Spinal cord (tissue), 10 donors: Measurements from ENCODE around the gene SRL. TPM values are rescaled to one million over a fixed set of nuclear protein-coding genes. Genes with fewer than 3 reads are reported as not detected.

ENCODE experiments used
- DNase-seq, 6 donors: peaks; one replicate each; pipeline versions ENCODE4 v3.0.0 to v3.0.0-alpha.2; 2013 to 2015; ENCODE audit warnings: low spot score in 6 of 6, low read depth in 4 of 6
- H3K27ac ChIP-seq: one replicate; pipeline ENCODE4 v1.5.1; 2013; ENCODE audit warnings: low read depth, low read length, control low read depth
- H3K27me3 ChIP-seq: one replicate; pipeline ENCODE4 v1.6.1; 2013; ENCODE audit warnings: low read length; ENCODE audit not compliant: control insufficient read depth, insufficient read depth
- H3K36me3 ChIP-seq: one replicate; pipeline ENCODE4 v1.6.1; 2013; ENCODE audit warnings: low read length; ENCODE audit not compliant: control insufficient read depth, insufficient read depth
- H3K4me1 ChIP-seq: one replicate; pipeline ENCODE4 v1.6.1; 2013; ENCODE audit warnings: low read length; ENCODE audit not compliant: control insufficient read depth, insufficient read depth
- H3K4me3 ChIP-seq: one replicate; pipeline ENCODE4 v1.5.1; 2013; ENCODE audit warnings: low read depth, low read length, control low read depth
- H3K9me3 ChIP-seq: one replicate; pipeline ENCODE4 v1.6.1; 2013; ENCODE audit warnings: low read length; ENCODE audit not compliant: control insufficient read depth, insufficient read depth
- WGBS: methylation state at CpG from one replicate; pipeline ENCODE4 v1.1.5; 2013; ENCODE audit warnings: missing lambda C conversion rate; ENCODE audit not compliant: insufficient coverage; 5-methylcytosine and 5-hydroxymethylcytosine counted together
- polyA plus RNA-seq, 2 donors: library from polyadenylated mRNA; unstranded; fragments of 120-200 nt; gene quantifications; one replicate each; pipeline ENCODE4 v1.2.1, GENCODE V29; 2013; ENCODE audit not compliant: insufficient read length in 2 of 2
- total RNA-seq, 2 donors: library from RNA; depleted of rRNA in 1 of 2; stranded (reverse); fragments of 120-200 nt in 1 of 2; fragments of >200 nt in 1 of 2; gene quantifications; one replicate each; pipeline versions ENCODE4 v1.2.3 to v1.2.4, GENCODE V29; 2013 to 2014
- donor health status: healthy.

Gene SRL
- total and polyA plus RNA-seq, 4 donors: 1.6 to 1.9 (median 1.7) TPM

GRCh38 chr16:4232541-4233386 lies 9.1 kb downstream of the SRL start:
- WGBS: 79% methylated on average over 11 of the region's 14 CpGs
- H3K4me1 ChIP-seq: peaks cover 4% of the 10 kb centered on the region
- peak in 1 of 6 donors; percentile 31 for DNase-seq
- no peak overlapping the region for H3K27ac ChIP-seq
- no peak overlapping the region for H3K4me3 ChIP-seq
- no peaks in the 10 kb centered on the region for H3K36me3 ChIP-seq
- no peaks in the 10 kb centered on the region for H3K27me3 ChIP-seq
- no peaks in the 10 kb centered on the region for H3K9me3 ChIP-seq

- Histone ChIP-seq H3K27ac (no peak overlapping the region), H3K4me3 (no peak overlapping the region), H3K36me3 (no peaks in the 10 kb centered on the region), H3K27me3 (no peaks in the 10 kb centered on the region), H3K4me1 (peaks cover 4% of the 10 kb centered on the region), H3K9me3 (no peaks in the 10 kb centered on the region)
- WGBS: 80% methylated on average over 7 of the region's 11 CpGs
- no peak for DNase-seq
These were observed 10.0 kb downstream of the SRL start for GRCh38 chr16:4231886-4232285.

- Histone ChIP-seq H3K4me1 (peaks cover 4% of the 10 kb centered on the region), H3K36me3 (no peaks in the 10 kb centered on the region), H3K27ac (no peak overlapping the region), H3K4me3 (no peak overlapping the region), H3K27me3 (no peaks in the 10 kb centered on the region), H3K9me3 (no peaks in the 10 kb centered on the region)
- WGBS: 81% methylated on average over 8 of the region's 10 CpGs
- DNase-seq: no peak
These were observed 10.5 kb downstream of the SRL start for GRCh38 chr16:4231367-4231766.

- Histone ChIP-seq H3K4me1 (no peaks in the 10 kb centered on the region), H3K27me3 (no peaks in the 10 kb centered on the region), H3K4me3 (no peak overlapping the region), H3K36me3 (no peaks in the 10 kb centered on the region), H3K9me3 (no peaks in the 10 kb centered on the region), H3K27ac (no peak overlapping the region)
- DNase-seq: no peak
- 86% methylated on average over 2 of the region's 2 CpGs for WGBS
These were observed 14.9 kb downstream of the SRL start for GRCh38 chr16:4227040-4227332.

- no peak for DNase-seq
- Histone ChIP-seq H3K27ac (no peak overlapping the region), H3K9me3 (no peaks in the 10 kb centered on the region), H3K36me3 (no peaks in the 10 kb centered on the region), H3K27me3 (no peaks in the 10 kb centered on the region), H3K4me1 (no peaks in the 10 kb centered on the region), H3K4me3 (no peak overlapping the region)
- WGBS: 76% methylated on average over 5 of the region's 5 CpGs
These were observed 15.4 kb downstream of the SRL start for GRCh38 chr16:4226251-4227039.

- H3K27me3 ChIP-seq: no peaks in the 10 kb centered on the region
- H3K4me1 ChIP-seq: no peaks in the 10 kb centered on the region
- no peaks in the 10 kb centered on the region for H3K9me3 ChIP-seq
- no peak overlapping the region for H3K4me3 ChIP-seq
- H3K36me3 ChIP-seq: no peaks in the 10 kb centered on the region
- no peak overlapping the region for H3K27ac ChIP-seq
- no CpG with 5 or more reads among the region's 2 CpGs for WGBS
- no peak for DNase-seq
These were observed 16.8 kb downstream of the SRL start for GRCh38 chr16:4225075-4225474.

GRCh38 chr16:4220358-4220757 lies 21.5 kb downstream of the SRL start:
- no peak overlapping the region for H3K4me3 ChIP-seq
- no peak for DNase-seq
- 81% methylated on average over 5 of the region's 5 CpGs for WGBS
- H3K36me3 ChIP-seq: no peaks in the 10 kb centered on the region
- no peak overlapping the region for H3K27ac ChIP-seq
- H3K9me3 ChIP-seq: no peaks in the 10 kb centered on the region
- H3K4me1 ChIP-seq: peaks cover 26% of the 10 kb centered on the region
- H3K27me3 ChIP-seq: no peaks in the 10 kb centered on the region

- Histone ChIP-seq H3K9me3 (no peaks in the 10 kb centered on the region), H3K27me3 (no peaks in the 10 kb centered on the region), H3K27ac (peak overlapping the region; percentile 73), H3K4me3 (no peak overlapping the region), H3K4me1 (peaks cover 26% of the 10 kb centered on the region), H3K36me3 (no peaks in the 10 kb centered on the region)
- 38% methylated on average over 10 of the region's 14 CpGs for WGBS
- no peak for DNase-seq
These were observed 23.7 kb downstream of the SRL start for GRCh38 chr16:4218202-4218601.

- H3K9me3 ChIP-seq: no peaks in the 10 kb centered on the region
- peak in 4 of 6 donors; percentile 31 to 85 (median 56) for DNase-seq
- H3K36me3 ChIP-seq: no peaks in the 10 kb centered on the region
- H3K27ac ChIP-seq: peak overlapping the region; percentile 73
- WGBS: 20% methylated on average over 17 of the region's 20 CpGs
- H3K4me3 ChIP-seq: no peak overlapping the region
- peaks cover 26% of the 10 kb centered on the region for H3K4me1 ChIP-seq
- H3K27me3 ChIP-seq: no peaks in the 10 kb centered on the region
These were observed 24.4 kb downstream of the SRL start for GRCh38 chr16:4217204-4218131.
